Stimulated activated CD8-positive, alpha-beta memory T cell treated with anti-CD3 and anti-CD28 coated beads, Interleukin-4, amount 100 ng/mL, for 48 hours (primary cell): ENCODE results near the gene CASP4.
"Not testable (repeated sequence)": the region's sequence is repeated elsewhere in the genome, so short reads cannot be mapped to it uniquely, and the experiment has no call there.

Experiments
- DNase-seq: peaks from one replicate; pipeline ENCODE4 v3.0.0-alpha.2; 2020

CASP4 gene

DNA sequence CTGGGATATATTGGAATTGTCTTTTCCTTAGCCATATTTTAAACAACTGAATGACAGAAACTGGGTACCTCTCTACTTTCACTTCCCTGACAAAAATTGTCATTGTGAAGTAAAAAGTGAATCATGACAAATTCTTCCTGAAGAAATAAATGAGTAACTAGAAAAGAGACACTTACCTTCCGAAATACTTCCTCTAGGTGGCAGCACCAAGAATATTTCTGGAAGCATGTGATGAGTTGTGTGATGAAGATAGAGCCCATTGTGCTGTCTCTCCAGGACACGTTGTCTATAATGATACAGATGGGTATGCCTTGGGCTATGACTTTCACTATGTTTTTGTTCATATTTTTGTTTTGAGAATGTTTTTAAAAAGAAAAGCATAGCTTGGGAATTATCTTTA lies 21.5 kb downstream of the CASP4 start:
- DNase-seq: no peak

DNA sequence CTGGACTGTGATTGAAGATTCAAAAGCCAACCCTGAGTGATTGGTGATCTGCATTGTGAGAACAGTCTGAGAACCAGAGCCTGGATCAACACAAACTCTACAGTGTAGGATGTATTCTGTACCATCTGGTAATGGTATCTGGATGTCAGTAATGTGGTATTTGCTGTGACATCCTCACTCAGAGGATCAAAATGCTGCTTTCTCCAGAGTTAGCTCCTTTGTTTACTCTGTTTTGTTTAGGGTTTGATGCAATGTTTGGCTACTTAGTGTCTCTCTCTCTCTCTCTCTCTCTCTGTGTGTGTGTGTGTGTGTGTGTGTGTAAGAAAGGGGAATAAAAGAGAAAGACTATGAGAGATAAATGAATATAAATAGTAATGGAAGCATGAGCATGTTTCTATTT lies 24.3 kb downstream of the CASP4 start:
- no peak for DNase-seq

DNA sequence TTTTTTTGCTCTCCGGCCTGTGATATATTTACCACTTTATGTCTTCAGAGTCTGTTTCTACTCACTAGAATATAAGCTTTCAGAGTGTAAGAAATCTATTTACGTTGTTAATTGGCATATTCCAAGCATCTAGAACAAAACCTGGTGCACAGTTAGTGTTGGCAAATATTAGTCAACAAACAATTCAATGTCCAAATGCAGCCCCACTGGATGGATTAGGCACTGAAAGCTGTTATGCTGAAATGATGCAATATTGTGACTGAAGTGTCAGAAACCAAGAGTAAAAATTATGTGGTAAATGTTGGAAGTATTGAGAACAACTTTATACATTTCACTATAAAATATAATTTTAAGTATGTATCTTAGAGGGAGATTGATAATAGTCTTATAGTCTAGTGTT lies 24.8 kb downstream of the CASP4 start:
- DNase-seq: no peak

DNA sequence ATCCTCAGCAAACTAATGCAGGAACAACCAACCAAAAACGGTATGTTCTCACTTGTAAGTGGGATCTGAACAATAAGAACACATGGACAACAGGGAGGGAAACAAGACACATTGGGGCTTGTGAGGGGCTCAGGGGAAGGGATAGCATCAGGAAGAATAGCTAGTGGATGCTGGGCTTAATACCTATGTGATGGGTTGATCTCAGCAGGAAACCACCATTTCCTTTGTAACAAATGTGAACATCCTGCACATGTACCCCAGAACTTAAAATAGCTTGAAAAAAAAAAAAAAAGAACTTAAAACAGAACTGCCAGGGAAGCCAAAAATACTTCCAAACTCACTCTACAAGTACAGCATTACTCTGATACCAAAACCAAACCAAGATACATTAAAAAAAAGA lies 33.8 kb downstream of the CASP4 start:
- no peak for DNase-seq

DNA sequence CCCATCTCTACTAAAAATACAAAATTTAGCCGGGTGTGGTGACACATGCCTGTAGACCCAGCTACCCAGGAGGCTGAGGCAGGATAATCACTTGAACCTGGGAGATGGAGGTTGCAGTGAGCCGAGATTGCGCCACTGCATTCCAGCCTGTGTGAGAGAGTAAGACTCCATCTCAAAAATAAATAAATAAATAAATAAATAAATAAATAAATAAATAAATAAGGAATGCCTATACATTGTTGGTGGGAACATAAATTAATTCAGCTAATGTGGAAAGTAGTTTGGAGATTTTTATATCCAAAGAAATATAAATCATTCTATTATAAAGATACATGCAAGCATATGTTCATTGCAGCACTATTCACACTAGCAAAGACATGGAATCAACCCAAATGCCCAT lies 34.3 kb downstream of the CASP4 start:
- not testable (repeated sequence) for DNase-seq

DNA sequence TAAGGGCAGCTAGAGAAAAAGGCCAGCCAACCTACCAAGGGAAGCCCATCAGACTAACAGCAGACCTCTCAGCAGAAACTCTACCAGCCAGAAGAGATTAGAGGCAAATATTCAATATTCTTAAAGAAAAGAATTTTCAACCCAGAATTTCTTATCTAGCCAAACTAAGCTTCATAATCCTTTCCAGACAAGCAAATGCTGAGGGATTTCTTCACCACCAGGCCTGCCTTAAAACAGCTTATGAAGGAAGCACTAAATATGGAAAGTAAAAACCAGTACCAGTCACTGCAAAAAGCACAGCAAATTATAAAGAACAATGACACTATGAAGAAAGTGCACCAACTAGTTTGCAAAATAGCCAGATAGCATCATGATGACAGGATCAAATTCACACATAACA lies 39.6 kb downstream of the CASP4 start:
- DNase-seq: no peak

DNA sequence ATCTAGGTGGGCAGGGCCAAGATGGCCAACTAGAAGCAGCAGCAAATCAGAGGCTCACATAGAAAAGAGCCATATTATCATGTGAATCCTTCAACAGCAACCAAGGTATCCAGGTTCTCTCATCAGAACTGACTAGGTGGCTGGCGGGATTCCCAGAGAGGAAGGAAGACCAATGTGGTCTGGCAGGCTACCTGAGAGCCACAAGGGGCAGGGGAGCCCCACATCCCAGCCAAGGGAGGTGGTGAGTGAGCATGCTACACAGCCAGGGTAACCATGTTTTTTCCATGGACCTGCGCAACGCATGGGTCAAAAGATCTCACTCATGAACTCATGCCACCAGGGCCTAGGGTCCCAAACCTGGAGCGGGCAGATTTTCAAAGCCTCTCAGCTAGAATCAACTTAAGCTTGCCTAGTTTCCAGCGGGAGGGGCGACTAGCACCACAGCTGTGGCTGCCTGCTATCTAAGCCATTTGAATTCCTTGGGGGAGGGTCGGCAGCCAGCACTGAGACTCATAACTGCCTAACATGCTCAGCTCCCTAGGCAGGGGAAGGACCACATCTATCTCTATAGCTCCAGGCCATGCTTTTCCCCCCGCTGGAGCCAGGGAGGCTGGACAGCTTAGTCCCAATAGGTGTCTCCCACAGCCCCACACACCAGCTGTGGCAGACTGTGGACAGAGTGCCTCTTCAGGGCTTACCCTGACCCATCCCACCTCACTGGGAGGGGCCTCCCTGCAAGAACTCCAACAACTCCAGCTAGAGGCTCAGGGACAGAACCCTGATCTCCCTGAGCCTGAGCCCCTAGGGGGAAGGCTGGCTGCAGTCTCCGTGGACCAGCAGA lies 41.4 kb downstream of the CASP4 start:
- DNase-seq: no peak

DNA sequence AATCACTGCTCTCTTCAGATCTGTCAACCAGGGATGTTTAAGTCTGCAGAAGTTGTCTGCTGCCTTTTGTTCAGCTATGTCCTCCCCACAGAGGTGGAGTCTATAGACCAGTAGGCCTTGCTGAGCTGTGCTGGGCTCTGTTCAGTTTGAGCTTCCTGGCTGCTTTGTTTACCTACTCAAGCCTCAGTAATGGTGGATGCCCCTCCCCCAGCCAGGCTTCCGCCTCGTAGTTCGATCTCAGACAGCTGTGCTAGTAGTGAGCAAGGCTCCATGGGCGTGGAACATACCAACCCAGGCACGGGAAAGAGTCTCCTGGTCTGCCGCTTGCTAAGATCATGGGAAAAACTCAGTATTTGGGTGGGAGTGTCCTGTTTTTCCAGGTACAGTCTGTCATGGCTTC lies 42.5 kb downstream of the CASP4 start:
- no peak for DNase-seq

DNA sequence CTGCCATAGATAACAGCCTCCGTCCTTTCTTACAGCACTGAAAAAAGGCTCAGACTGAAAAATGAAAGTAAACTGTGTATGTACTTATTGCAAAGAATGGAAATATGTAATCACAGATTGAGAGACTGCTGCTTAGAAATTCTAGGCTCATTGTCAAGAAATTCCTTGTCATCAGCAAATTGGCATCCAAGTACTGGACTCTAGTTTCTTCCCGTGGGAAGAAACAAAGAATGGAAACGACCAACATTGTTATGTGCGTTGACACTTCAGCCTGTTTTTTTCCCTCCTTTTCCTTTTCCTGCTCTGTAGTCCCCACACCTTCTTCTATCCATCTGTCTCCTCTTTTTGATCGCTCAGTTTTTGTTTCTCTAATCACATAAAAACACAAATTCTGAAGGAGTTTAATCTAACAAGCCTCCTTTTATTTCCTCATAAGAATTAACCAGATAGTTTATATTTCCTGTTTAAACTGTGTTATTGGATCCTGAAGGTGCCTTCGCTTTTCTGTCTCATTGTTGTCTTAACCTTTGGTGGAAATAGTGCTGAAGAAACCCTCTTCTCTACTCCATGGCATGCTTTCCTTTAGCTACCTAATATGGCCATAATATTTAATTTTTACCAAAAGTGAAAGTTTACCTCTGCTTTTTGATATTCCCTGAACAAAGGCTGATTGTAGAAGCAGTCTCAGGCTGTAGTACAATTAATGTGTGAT lies 50.1 kb downstream of the CASP4 start:
- DNase-seq: no peak

DNA sequence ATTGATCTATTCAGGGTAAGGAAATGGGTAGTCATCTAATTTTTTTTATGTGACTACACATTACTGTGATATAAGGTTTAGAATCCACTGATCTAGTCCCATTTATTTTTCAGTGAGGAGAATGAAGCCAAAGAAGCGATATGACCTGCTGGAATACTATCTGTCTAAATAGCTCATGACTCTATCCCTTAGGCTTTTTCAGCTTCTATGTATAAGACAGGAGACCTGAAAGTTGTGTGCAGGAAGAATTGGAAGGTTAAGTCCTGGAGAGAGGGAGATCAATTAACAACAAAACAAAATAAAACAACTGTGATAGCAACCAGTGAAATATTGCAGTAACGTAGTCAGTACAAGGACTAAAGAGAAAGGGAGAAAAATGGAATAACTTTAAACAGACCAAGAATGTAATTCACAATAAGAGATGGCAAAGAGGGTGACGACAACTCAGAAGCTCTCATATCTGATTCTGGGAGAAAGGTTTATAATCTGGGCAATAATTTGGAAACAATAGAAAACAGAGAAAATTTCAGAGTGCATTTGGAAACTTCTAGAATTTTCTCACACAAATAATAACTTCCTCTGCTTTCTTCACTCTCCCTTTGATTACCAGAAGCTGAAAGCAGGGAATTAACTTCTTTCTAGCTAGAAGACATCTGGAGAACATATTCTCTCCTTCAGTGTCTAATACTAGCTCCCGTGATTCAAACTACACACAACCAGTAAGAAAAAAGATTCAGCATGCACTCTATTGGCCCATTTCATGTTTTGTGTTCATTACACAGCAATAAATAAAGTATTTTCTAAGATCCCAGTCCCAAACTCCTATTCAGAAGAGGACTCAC lies 50.9 kb downstream of the CASP4 start:
- DNase-seq: no peak

DNA sequence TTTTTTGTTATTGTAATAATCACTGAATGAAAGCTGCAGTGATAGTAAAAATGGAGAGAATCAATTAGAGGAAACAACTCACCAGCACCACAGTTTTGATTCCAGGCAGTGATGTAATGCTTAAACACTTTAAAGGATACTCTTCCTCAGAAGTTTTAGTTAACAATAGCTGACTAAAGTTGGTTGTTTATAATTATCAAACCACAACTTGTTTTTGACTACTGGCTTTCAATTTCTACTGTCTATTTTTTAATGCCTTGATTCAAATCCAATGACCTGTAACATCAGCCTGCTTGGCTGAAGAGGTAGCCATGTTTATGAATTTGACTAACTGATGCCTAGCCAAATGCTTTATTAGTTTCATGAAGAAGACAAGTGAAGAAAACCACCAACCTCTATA lies 51.9 kb downstream of the CASP4 start:
- DNase-seq: no peak

DNA sequence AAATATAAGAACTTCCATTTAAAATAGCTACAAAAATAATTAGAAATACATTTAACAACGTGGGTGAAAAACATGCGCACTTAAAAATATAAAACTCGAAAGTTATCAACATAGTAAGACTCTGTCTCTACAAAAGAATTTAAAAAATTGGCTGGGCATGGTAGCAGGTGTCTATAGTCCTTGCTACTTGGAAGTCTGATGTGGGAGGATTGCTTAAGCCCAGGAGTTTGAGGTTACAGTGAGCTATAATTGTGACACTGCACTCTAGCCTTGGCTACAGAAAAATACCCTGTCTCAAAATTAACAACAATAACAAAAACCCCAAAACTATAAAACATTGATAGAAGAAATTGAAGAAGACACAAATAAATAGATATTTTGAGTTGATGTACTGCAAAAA lies 56.3 kb downstream of the CASP4 start:
- DNase-seq: no peak

DNA sequence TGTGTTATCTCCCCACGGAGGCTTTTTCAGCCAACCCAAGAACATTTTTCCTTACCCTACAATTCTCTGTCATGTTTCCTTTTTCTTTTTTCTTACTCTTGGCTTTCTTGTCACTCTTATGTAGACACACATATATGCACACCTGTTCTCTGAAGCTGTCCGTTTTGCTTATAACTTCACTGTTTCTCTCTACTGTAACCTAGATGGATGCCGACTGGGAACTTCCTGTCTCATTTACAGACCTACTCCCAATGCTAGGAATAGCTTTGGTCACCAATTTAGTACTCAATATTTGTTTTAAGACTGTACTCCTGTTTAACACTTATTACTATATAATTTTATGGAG lies 60.2 kb downstream of the CASP4 start:
- DNase-seq: no peak

DNA sequence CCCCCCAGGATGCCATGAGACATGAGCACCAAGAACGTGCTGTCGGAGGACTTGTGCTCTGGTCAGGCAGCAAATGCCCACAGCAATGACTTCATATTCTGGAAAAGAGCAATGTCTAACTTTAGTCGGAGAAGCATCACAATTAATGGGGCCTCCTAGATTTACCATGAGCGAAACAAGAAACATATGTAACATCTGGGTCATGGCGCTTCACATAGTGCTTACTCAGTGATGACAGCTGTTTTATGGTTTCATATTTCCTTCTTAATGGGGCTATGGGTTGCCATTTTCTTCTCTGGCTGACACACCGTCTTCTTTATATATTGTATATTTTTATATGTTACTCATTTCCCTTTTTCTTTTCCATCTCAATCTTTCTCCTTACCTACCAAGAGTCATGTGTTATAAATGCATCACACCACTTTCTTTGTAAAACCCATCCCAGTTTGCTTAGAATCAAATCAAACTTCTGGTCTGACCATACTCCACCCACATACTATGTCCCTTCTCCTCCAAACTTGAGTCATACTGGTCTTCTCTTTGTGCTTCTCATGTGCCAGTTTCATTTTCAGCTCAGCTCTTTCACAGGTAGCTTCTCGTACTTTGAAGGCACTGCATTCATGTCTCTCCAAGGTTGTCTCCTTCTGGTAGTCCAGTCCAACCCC lies 60.7 kb downstream of the CASP4 start:
- DNase-seq: no peak

DNA sequence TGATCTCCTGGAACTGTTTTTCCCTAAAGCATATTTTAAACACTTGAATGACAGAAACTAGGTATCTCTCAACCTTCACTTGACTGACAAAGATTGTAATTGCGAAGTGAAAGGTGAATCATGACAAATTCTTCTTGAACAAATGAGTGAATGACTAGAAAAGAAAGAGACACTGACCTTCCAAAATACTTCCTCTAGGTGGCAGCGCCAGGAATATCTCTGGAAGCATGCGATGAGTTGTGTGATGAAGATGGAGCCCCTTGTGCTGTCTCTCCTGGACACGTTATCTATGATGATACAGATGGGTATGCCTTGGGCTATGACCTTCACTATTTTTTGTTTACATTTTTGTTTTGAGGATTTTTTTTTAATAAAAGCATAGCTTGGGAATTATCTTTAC lies 63.1 kb downstream of the CASP4 start:
- DNase-seq: no peak

DNA sequence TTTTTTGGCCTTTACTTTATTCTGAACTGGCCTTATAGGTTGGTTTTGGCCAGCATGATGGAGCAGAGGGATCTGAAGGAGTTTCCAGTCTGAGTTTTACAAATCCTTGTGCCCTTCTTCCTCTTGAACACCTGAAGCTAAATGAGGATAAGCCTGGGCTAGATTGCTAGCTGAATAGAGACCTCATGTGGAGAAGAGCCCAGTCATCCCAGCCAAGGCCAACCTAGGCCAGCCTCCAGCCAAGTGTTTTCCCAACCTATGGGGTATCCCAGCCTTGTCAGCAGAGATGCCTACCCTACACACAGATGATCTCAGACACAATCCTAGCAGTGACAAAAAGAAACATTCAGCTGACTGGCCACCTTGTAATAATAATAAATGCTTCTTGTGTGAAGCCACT lies 69.1 kb downstream of the CASP4 start:
- DNase-seq: no peak

DNA sequence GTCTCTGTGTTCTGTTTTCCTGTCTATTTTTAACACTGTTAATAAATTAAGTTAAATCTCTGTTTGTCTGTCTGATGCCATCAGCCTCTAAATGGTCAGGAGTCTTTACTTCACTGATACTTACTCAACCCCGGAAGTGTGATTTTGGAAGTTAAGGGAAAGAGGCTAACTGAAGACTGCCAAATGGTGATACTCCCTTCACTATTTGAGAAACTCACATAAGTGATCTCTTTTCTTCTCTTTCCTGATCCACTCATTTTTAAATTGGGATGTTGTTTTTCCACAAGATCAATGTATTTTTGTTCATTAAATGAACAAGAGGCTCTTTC lies 69.7 kb downstream of the CASP4 start:
- DNase-seq: no peak

DNA sequence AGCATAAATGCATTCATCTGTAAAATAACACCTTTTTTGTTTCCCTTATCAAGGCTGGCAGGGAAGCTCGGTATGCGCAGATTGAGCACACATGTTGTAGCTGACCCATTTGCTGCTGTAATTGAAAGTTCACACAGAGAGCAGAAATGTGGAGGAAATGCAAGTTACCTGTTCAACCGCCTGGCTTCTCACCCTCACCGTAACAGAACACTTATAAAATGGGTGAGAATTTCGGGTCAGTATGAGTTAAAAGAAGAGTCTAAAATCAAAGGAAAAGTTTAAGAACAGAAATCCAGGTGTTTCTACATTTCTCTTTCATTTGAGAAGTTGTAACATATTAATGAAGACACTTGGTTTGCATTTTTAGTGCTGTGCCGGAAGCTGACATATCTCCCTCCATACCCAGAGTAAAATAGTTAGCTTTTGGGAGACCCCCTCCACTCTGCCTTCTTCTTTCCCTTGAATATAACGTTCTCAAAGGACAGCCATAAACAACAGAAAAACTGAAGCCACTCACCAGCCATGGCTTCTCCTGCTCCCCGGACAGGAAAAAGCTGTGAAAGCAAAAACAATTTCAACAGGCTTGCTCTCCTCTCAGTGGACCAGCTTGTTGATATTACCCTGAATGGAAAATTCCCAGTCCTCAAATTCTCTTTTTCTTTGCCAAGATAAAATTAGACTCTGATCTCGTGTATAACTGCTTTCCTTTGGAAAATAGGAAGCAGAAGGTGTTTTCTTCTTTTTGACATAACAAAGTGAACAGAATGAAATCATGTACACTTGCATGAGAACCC lies 70.3 kb downstream of the CASP4 start, which contains the start of gene CASP12:
Gene CASP12, minus strand, starts transcription at position 570 of the 794 bp plus-strand sequence.
- DNase-seq: no peak

DNA sequence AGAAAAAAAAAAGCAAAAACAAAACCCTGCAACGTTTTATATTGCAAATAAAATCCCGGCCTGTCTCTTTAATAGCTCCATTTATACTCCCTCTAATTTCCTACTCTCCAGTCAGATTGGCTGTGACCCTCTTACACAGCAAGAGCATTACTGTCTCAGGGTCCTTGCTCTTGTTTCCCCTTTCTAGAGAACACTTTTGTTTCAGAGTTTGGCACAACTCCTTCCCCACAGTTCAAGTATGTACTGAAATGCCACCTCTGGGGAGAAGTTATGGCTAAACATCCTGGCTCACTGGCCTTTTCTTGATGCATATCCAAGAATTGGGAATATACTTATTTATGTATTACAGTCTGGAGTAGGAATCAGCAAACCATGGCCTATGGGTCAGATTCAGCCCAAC lies 72.7 kb downstream of the CASP4 start:
- DNase-seq: no peak

DNA sequence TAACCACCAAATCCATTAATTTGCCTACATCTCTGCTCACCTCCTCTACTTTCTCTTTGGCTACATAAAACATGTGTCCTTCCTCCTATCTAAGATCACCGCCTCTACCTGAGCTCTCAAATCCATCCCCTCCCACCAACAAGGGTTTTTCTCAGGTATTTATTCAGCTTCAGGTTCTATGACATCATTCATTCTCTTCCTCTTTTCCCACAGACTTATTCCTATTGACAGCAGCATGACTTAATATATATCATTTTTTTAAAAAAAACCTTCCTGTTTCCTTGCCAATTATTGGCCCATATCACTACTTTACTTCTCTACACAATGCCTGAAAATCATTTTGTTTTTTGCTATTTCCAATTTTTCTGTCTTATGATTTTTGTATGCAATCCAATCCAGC lies 74.5 kb downstream of the CASP4 start:
- DNase-seq: no peak
